NCI-H748 (cell line): ENCODE measurements around the gene DHRS9.
"Not testable (repeated sequence)": the region's sequence is repeated elsewhere in the genome, so short reads cannot be mapped to it uniquely, and the experiment has no call there.

Experiments used
- DNase-seq: peaks from one replicate; lab custom pipeline; 2025; ENCODE audit not compliant: unreplicated experiment; lab: John Stamatoyannopoulos, UW

DHRS9 gene

DNA sequence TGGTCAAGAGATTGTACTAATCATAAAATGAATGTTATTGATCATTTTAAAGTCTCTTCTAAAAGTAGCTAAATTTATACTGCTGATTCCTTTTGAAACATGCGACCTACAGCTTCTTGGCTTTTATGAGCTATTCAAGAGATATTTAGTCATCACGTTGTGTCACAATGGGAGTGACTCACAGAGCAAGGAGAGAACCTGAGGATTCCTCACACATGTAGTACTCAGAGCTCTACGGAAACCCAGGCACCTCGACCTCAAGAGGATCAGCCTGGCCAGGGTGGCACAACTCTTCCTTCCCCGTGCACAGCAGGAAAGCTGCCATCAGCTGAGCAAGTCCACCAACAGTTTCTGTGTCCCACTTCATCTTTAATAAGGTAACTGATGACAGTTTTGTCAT, at the start of gene DHRS9:
DHRS9 (plus strand) TSS at position 223 of the 400 bp plus-strand sequence. CDS start 12,019 bp downstream, outside the sequence.
- no peak for DNase-seq

DNA sequence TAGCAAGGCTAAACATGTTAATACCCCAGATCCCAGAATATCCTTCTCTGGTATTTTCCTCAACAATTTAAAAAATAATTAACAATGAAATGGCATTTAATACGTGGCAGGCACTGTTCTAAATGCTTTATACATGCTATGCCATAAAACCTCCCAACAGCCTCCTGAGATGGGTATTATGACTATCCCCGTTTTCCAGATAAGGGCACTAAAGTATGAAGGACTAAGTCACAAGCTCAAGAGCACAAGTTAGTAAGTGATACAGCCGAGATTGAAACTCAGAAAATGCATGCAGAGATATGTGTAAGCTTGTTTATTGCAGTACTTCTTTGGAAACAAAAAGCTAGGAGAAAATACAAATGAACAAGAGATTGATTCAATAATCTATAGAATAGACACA, 46.2 kb upstream of the DHRS9 start:
- DNase-seq, result no peak

DNA sequence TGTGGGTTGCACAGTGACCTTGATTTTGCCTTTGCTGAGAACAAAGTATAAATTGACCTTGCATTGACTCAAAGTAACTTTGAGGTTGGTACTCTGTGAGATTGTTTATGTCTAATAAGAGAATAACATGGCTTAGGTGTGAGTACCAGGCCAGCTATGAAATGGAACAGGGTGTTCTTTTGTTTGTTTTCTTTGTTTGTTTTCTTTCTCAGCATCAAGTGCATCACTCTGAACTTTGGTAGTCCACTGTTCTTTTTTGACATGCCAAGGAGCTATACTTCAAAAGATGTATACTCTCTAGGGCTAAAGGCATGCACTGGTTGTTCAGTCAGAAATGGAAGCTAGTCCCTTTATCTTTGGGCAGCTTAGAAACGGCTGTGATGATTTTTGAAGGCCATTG, 43.3 kb upstream of the DHRS9 start:
- DNase-seq, result no peak

DNA sequence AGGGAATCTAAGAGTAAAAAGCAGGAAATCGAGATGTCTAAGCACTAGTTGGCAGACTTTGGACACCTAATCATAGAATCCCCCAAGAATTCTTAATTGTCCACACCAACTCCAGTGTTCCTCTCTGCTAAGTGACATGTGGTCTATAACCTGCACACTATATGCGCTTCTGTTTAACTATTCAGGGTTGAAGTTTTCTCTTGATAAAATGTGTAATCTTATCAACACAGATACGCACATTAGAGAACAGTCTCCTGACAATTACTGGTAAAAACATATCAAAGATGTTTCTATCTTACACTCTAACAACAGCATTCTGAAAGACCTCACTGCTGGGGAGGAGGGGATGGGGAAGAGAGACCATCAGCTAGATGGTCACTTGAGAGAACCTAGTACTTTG, 42.1 kb upstream of the DHRS9 start:
- DNase-seq, result no peak

DNA sequence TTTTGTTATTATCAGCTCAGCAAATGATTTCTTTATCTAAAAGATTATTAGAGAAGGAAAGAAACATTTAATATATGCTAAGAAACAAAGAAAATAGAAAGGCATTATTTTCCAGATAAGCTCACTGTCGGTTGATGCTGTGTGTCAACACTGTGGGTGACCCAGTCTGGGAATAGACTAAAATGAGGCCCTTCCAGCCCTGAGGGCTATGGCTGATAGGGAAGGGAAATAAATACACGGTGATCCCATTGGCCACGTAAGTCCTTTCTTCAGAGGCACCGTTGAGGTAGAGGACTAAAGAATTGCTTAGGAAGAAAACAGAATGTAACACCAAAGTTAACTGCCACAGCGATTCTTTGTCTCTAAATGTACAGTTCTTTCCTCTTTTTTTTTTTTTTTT, 40.0 kb upstream of the DHRS9 start:
- DNase-seq, result no peak

DNA sequence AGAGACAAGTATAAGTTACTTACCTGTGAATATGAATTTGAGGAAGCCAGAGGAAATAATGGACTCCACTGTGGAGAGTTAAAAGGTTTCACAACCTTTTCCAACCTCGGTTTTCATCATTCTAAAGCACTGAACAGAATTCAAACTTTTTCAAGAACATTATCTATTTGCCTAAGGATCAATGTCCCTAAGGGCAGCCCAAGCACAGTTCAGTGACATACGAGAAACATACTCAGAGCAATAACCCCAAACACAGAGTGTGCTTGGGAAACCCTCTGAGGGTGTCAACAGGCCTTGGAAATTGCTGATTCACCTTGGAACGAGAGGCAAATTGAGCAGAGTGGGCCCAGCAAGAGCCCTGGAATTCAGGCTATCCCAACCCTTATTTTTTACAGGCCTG, 38.2 kb upstream of the DHRS9 start, which contains the start of gene ABCB11:
ABCB11 (minus strand) TSS at position 123 of the 400 bp plus-strand sequence. CDS start 13,199 bp downstream, outside the sequence.
- no peak for DNase-seq

DNA sequence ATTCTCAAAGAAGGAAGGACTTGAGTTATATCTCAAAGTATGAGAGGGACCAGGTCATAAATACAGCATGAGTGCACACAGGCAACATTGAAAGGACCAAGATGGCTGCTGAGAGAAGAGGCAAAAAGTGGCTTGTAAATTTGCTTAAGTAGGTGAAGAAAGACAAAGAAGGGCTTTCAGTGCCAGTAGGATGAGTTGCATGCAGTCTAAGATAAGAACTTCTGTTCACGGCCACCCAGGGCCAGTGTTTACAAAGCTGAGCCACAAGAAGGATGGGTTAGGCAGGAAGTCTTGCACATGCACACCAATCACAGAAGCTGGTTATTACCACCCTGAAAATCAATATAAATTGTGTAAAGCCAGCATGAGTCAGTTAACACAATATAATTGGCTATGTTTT, 35.1 kb upstream of the DHRS9 start:
- DNase-seq, result no peak

DNA sequence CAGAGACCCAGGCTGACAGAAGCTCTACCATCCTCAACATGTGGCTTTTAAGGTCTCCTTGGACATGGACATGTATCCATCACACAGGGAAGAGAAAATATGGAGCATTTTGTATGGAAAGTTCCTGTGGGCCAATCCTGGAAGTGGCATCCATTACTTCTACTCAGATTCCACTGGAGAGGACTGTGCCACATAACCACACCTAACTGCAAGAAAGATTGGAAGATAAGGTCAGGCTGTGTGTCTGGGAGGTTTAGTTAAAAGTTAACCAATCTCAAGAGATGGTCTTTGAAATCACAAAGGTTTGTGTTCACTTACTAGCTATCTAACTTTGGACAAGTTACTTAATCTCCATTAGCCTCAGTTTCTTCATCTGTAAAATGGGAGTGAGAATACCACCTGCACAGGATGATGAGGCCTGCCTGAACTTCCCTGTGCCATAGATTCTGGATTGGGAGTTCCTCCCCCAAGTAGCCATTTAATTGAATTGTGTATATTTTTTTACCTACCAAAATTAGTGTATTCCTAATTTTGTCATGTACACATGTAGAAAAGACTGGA, 34.3 kb upstream of the DHRS9 start:
- no peak for DNase-seq

DNA sequence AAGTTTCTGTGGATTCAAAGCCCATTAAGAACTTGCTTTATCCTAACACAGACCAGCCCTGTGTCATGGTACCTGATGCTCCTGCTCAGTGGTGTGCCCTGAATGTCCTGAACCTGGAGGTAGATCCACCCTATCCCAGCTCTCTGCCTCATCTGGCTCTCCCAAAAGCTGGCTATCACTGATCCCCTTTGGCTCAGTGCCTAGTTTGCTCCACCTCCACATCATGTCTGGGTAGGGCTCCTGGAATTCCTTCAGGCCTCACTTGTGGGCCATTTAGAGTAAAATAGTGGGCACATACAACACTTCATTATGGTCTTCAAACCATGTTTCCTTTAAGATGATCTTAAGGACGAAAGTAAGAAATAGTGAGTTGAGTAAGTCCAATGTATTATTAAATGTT, 33.5 kb upstream of the DHRS9 start:
- no peak for DNase-seq

DNA sequence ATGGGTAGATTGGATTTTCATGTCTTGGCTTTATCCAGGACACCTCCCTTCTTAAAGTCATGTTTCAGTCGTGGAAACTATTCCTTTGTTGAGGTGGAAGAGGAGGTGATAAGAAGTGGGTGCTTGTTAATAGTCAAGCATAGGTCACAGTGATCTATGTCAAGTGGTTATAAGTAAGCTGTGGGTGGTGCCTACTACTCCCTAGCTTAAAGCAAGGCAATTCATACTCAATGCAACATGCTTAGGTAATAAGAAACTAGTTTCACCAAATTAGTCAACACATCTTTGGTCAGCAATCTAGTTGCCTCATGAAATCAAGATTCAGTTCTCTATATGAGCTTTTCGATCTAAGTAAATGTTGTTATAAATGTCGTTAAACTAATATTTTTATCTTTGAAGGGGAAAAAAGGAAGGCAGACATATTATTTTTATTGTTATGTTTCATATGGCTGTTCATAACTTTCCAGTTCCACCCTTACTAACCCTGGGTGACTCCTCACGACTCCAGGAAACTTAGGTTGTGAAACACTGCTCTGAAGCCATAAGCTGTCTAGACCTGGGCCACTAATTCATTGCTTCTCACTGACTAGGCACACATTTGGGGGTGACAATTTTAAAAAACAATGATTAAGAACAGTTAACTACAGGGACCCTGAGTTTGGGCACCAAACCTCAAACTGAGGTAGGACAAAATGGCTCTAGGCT, 32.5 kb upstream of the DHRS9 start:
- DNase-seq, result no peak

DNA sequence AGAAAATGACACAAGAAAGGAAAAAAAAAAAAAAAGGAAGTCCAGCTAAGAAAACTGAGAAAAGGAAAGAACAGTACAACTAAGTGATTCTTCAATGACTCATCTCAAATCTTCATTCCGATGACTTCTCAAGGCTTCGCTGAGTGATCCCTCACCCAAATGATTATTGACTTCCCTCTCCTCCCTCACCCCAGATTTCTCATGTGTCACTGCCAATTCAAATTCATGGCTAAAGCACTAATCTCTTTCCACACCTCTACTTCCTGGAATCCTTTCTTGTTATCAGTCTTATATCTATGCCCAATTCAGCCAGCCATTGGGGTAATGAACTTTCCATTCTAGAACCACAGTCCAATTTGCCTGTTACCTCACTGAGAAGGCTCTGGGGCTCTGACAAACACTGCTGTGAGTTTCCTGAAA, 31.0 kb upstream of the DHRS9 start:
- DNase-seq, result no peak

DNA sequence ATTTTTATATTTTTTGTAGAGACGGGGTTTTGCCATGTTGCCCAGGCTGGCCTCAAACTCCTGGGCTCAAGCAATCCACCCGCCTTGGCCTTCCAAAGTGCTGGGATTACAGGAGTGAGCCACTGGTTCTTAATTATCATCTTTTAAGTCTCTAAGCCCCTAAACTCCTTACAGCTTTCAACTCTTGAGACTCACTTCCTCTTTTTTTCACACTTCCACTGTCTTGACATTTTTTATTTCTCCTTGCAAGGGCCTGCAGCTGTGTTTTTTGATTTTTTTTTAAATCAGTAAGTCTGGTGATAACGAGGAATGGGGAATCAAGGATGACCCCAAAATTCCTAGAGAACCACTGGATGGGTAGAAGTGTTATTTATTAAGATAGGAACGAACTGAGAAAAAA, 29.7 kb upstream of the DHRS9 start:
- no peak for DNase-seq

DNA sequence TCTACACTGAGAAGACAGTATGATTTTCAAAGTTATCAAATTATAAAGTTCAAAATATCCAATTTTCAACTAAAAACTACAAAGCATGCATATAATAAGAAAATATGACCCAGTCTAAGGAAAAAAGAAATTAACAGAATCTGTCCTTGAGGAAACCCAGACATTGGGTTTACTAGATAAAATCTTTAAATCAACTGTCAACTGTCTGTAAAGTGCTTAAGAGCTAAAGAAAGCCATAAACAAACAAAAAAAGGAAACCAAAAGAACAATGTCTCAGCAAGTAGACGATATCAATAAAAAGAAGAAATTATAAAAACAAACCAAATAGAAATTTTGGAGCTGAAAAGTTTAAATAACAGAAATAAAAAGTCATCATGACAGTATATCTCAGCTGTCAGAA, 27.8 kb upstream of the DHRS9 start:
- no peak for DNase-seq

DNA sequence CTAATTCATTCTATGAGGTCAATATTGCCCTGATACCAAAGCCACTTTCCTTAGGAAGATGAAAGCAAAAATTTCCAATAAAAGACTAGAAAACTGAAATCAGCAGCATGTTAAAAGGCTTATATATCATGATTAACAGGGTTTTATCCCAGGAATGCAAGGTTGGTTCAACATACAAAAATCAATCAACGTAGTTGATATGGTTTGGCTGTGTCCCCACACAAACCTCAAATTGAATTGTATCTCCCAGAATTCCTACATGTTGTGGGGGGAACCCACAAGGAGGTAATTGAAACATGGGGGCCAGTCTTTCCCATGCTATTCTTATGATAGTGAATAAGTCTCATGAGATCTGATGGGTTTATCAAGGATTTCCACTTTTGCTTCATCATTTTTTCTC, 26.5 kb upstream of the DHRS9 start:
- DNase-seq, result no peak

DNA sequence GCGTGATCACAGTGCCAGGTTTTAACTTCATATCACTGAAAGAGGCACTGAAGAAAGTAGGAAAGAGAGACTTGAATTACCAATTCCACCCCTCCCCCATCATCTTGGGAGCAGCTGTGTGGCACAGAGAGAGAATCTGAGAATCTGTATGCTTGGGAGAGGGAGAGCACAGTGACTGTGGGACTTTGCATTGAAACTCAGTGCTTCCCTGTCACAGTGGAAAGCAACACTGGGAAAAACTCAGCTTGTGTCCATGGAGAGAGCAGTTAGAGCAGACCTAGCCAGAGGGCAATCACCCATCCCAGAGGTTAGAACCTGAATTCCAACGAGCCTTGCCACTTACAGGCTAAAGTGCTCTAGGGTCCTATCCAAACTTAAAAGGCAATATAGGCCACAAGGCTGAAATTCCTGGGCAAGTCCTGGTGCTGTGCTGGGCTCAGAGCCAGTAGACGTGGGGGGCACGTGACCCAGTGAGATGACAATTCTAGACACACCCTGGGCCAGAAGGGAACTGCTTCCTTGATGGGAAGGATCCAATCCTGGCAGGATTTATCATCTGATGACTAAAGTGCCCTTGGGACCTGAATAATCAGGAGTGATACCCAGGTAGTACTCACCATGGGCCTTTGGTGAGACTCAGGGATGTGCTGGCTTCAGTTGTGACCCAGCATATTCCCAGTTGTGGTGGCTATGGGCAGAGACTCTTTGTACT, 22.8 kb upstream of the DHRS9 start:
- no peak for DNase-seq

DNA sequence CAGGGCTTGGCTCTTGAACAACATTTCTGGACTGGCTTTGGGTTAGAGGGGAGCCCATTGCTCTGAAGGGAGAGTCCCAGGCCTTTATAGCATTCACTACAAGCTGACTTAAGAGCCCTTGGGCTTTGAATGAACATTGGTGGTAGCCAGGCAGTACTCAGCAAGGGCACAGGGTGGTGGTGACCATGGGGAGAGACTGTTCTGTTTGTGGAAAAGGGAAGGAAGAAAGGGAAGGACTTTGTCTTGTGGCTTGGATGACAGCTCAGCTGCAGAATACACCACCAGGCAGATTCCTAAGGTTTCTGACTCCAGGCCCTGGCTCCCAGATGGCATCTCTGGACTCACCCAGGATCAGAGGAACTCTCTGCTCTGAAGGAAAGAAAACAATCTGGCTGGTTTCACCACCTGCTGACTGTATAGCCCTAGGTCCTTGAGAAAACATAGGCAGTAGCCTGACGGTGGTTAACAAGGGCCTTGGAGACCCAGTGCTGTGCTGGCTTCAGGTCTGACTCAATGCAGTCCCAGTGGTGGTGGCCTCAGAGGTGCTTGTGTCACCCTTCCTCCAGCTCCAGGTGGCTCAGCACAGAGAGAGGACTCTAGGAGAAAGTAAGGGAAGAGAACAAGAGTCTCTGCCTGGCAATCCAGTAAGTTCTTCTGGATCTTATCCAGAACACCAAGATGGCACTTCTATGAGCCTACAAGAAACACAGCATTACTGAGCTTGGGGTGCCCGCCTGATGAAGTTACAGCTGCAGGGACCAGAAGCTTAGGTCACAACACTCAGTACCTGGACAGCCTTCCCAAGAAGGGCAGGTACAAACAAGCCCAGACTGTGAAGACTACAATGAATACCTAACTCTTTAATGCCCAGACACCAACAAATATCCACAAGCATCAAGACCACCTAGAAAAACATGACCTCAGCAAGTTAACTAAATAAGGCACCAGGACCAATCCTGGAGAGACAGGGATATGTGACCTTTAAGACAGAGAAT, 21.8 kb upstream of the DHRS9 start:
- no peak for DNase-seq

DNA sequence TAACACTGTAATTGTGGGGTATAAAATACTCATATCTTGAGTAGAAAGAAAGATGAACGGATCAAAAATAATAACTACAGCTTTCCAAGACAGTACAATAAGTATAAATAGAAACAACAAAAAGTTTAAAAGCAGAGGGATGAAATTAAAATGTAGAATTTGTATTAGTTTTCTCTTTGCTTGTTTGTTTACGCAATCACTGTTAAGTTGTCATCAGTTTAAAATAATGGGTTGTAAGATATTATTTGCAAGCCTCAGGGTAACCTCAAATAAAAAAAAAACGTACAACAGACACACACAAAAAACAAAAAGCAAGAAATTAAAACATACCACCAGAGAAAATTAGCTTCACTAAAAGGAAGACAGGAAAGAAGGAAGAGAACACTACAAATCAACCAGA, 20.2 kb upstream of the DHRS9 start:
- no peak for DNase-seq

DNA sequence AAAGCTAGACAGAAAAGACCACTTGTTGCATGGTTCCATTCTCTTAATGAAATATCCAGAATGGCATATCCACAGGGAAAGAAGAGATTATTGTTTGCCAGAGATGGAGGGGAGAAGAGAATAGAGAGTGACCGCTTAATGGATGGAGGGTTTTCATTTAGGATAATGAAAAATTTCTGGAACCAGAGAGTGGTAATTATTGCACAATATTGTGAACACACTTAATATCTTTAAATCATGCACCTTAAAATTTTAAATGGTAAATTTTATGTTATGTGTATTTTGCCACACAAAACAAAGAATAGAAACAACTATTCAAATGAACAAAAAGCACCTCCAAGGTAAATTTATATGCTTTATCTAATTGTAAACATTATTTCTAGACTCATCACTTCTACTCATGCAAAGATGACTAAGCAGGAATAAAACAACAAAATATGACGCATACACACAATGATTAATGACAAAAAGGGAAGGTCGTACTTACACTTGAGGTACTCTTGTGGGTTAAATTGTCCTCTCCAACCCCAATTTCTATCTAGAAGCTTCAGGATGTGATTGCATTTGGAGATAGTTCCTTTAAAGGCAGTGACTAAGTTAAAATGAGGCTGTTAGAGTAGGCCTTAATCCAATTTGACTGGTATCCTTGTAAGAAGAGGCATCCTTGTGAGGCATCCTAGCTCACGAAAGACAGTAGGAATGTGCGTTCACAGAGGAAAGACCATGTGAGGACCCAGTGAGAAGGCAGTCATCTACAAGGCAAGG, 18.7 kb upstream of the DHRS9 start:
- no peak for DNase-seq

DNA sequence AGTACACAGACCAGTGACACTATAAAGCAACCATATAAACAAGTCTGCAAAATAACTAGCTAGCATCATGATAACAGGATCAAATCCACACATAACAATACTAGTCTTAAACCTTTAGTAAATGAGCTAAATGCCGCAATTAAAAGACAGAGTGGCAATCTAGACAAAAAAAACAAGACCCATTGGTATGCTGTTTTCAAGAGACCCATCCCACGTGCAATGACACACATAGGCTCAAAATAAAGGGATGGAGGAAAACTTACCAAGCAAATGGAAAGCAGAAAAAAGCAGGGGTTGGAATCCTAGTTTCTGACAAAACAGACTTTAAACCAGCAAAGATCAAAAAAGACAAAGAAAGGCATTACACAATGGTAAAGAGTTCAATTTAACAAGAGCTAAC, 14.8 kb upstream of the DHRS9 start:
- DNase-seq, result not testable (repeated sequence)

DNA sequence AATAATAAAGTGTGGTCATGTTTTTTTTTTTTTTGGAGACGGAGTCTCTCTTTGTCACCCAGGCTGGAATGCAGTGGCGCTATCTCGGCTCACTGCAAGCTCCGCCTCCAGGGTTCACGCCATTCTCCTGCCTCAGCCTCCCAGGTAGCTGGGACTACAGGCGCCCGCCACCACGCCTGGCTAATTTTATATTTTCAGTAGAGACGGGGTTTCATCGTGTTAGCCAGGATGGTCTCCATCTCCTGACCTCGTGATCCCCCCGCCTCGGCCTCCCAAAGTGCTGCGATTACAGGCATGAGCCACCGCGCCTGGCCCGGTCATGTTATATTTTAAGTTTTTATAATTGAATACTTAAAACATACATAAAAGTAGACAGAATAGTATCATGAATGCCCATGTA, 5.2 kb upstream of the DHRS9 start:
- not testable (repeated sequence) for DNase-seq
